Nephron (organoid): ENCODE data around the gene BRD3OS.

Experiments
- H3K27ac Mint-ChIP-seq, 3 experiments: 2 replicates each; pipeline ENCODE4 v1.8.0; 2020; ENCODE audit warnings: mixed read lengths in 3 of 3, mild to moderate bottlenecking in 2 of 3, moderate library complexity in 1 of 3
- H3K27me3 Mint-ChIP-seq: 2 replicates; pipeline ENCODE4 v1.8.0; 2021; ENCODE audit warnings: low read depth, mild to moderate bottlenecking, moderate library complexity, mixed read lengths
- H3K36me3 Mint-ChIP-seq: 2 replicates; pipeline ENCODE4 v1.8.0; 2020; ENCODE audit warnings: low read depth, mixed read lengths
- H3K4me1 Mint-ChIP-seq: 2 replicates; pipeline ENCODE4 v1.8.0; 2020; ENCODE audit warnings: mixed read lengths
- H3K4me3 Mint-ChIP-seq, 3 experiments: 2 replicates each; pipeline ENCODE4 v1.8.0; 2020; ENCODE audit warnings: mild to moderate bottlenecking in 3 of 3, mixed read lengths in 3 of 3, moderate library complexity in 2 of 3
- H3K9me3 Mint-ChIP-seq: 2 replicates; pipeline ENCODE4 v1.8.0; 2020; ENCODE audit warnings: mixed read lengths
- CTCF ChIP-seq, 3 experiments: fragments of 200-600 bp; sonication (generic); IDR thresholded peaks; one replicate each; pipeline ENCODE4 v1.5.0; 2021; ENCODE audit warnings: antibody characterized with exemption in 3 of 3; ENCODE audit not compliant: unreplicated experiment in 3 of 3

Gene BRD3OS

DNA sequence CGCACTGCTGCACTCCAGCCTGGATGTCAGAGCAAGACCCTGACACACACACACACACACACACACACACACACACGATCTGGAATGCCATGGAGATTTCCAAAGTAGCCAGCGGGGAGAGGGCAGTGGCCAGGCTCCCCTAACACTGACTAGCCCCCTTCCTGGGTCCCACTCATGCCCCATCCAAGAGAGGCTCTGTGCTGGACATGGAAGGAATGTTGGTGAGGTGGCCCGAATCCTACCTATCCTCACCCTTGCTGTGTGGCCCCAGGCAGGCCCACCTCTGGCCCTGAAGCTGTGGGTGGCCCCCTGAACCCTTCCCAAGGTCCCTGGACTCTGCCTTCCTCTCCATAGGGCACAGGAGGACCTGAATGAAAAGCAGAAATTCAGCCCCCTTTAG is 35.3 kb downstream of the BRD3OS start:
- peaks cover 64% of the 10 kb centered on the region for H3K4me1 Mint-ChIP-seq
- H3K27ac Mint-ChIP-seq, result peak overlapping the region in 2 of 3 experiments; percentile 56 to 60
- no peak for TF ChIP-seq CTCF (IDR thresholded peaks at IDR 0.05; ENCODE audit: unreplicated experiment in 3 of 3)
- no peaks in the 10 kb centered on the region for H3K9me3 Mint-ChIP-seq
- H3K36me3 Mint-ChIP-seq, result no peaks in the 10 kb centered on the region
- H3K4me3 Mint-ChIP-seq, result peak overlapping the region in 2 of 3 experiments; percentile 21 to 53
- H3K27me3 Mint-ChIP-seq, result no peaks in the 10 kb centered on the region

- H3K9me3 Mint-ChIP-seq, result no peaks in the 10 kb centered on the region
- H3K4me3 Mint-ChIP-seq, result peak overlapping the region in 2 of 3 experiments; percentile 32 to 52
- peaks cover 64% of the 10 kb centered on the region for H3K4me1 Mint-ChIP-seq
- H3K27ac Mint-ChIP-seq, result peak overlapping the region in 2 of 3 experiments; percentile 40 to 50
- no peaks in the 10 kb centered on the region for H3K36me3 Mint-ChIP-seq
- no peaks in the 10 kb centered on the region for H3K27me3 Mint-ChIP-seq
- TF ChIP-seq CTCF (IDR thresholded peaks at IDR 0.05; ENCODE audit: unreplicated experiment in 3 of 3), result no peak
Measured at GRCh38 chr9:134061019-134061687, 35.9 kb downstream of the BRD3OS start.

GRCh38 chr9:134061688-134062371 is 36.5 kb downstream of the BRD3OS start:
- peak overlapping the region in 2 of 3 experiments; percentile 45 to 50 for H3K4me3 Mint-ChIP-seq
- no peaks in the 10 kb centered on the region for H3K27me3 Mint-ChIP-seq
- no peaks in the 10 kb centered on the region for H3K36me3 Mint-ChIP-seq
- peaks cover 62% of the 10 kb centered on the region for H3K4me1 Mint-ChIP-seq
- no peak for TF ChIP-seq CTCF (IDR thresholded peaks at IDR 0.05; ENCODE audit: unreplicated experiment in 3 of 3)
- no peaks in the 10 kb centered on the region for H3K9me3 Mint-ChIP-seq
- peak overlapping the region; percentile 76 to 85 (median 83) for H3K27ac Mint-ChIP-seq

DNA sequence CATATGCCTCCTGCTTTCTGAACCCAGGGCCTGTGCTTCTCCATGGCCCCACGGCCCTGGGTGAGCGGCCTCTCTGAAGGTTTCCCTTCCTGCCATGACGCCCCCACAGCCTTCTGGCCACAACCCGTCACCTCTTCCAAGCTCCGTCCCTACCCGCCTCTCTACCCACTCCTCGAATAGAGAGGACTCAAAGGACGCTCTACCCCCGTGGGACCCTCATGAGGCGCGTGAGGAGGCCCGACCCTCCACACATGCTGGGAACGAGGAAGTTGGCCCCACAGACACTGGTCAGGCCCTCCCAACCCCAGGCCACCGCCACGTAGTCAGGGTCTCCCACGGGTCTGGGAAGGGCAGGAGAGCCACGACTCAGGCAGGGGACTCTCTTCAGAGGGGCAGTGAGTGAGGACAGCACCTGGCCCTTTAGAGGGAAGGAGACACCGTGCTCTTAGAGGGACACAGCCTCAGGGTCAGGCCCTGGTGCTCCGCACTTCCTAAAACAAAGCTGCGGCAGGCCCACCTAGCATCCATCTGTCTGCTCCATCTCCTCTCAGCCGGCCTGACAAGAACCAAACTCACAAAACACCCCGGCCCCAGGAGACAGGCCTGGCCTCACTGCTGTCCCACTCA is 37.3 kb downstream of the BRD3OS start:
- peak overlapping the region; percentile 76 to 85 (median 83) for H3K27ac Mint-ChIP-seq
- peak overlapping the region in 2 of 3 experiments; percentile 46 to 50 for H3K4me3 Mint-ChIP-seq
- H3K27me3 Mint-ChIP-seq, result no peaks in the 10 kb centered on the region
- peaks cover 55% of the 10 kb centered on the region for H3K4me1 Mint-ChIP-seq
- no peaks in the 10 kb centered on the region for H3K9me3 Mint-ChIP-seq
- no peak for TF ChIP-seq CTCF (IDR thresholded peaks at IDR 0.05; ENCODE audit: unreplicated experiment in 3 of 3)
- no peaks in the 10 kb centered on the region for H3K36me3 Mint-ChIP-seq

- no peaks in the 10 kb centered on the region for H3K36me3 Mint-ChIP-seq
- peaks cover 52% of the 10 kb centered on the region for H3K4me1 Mint-ChIP-seq
- H3K9me3 Mint-ChIP-seq, result no peaks in the 10 kb centered on the region
- H3K27me3 Mint-ChIP-seq, result no peaks in the 10 kb centered on the region
- H3K27ac Mint-ChIP-seq, result peak overlapping the region; percentile 76 to 85 (median 83)
- peak overlapping the region; percentile 36 to 80 (median 50) for H3K4me3 Mint-ChIP-seq
- no peak for TF ChIP-seq CTCF (IDR thresholded peaks at IDR 0.05; ENCODE audit: unreplicated experiment in 3 of 3)
Measured at GRCh38 chr9:134063088-134063570, 37.8 kb downstream of the BRD3OS start.
